Natural killer cell (primary cell): Measurements from ENCODE around the gene COX6A1. TPM values are rescaled to one million over a fixed set of nuclear protein-coding genes. Genes with fewer than 3 reads are reported as not detected.

Source experiments
- ATAC-seq, 3 donors: fragments of 150-1000 bp in 2 of 3; fragments of 200-7000 bp in 1 of 3; cut with Tn5 transposase; 1 replicate in 1 of 3; 2 replicates in 2 of 3; pipeline ENCODE4 v1.10.0; 2021; ENCODE audit warnings: mild to moderate bottlenecking in 2 of 3, moderate library complexity in 2 of 3
- DNase-seq, 2 donors: peaks; one replicate each; pipeline versions ENCODE4 v3.0.0 to v3.0.0-alpha.2; 2013 to 2021; ENCODE audit warnings: mixed read lengths in 1 of 2
- H3K27ac ChIP-seq: one replicate; pipeline ENCODE4 v1.5.1; 2013; ENCODE audit warnings: mild to moderate bottlenecking, low read length
- H3K27me3 ChIP-seq: one replicate; pipeline ENCODE4 v1.6.1; 2013; ENCODE audit warnings: low read length; ENCODE audit not compliant: control insufficient read depth, insufficient read depth
- H3K36me3 ChIP-seq: one replicate; pipeline ENCODE4 v1.6.1; 2013; ENCODE audit warnings: low read length; ENCODE audit not compliant: control insufficient read depth, insufficient read depth
- H3K4me1 ChIP-seq: one replicate; pipeline ENCODE4 v1.6.1; 2013; ENCODE audit warnings: low read length; ENCODE audit not compliant: control insufficient read depth, insufficient read depth
- H3K4me3 ChIP-seq: one replicate; pipeline ENCODE4 v1.5.1; 2013; ENCODE audit warnings: low read length
- H3K9me3 ChIP-seq: one replicate; pipeline ENCODE4 v1.6.1; 2013; ENCODE audit warnings: low read length; ENCODE audit not compliant: control insufficient read depth, insufficient read depth
- H3K27ac Mint-ChIP-seq, 2 donors: one replicate each; pipeline ENCODE4 v1.8.0; 2022; ENCODE audit warnings: mild to moderate bottlenecking in 2 of 2, mixed read lengths in 2 of 2, moderate library complexity in 1 of 2
- H3K27me3 Mint-ChIP-seq, 2 donors: one replicate each; pipeline ENCODE4 v1.8.0; 2022; ENCODE audit warnings: low read depth in 2 of 2, mixed read lengths in 2 of 2
- H3K36me3 Mint-ChIP-seq: one replicate; pipeline ENCODE4 v1.8.0; 2022; ENCODE audit warnings: mixed read lengths
- H3K4me1 Mint-ChIP-seq, 2 donors: one replicate each; pipeline ENCODE4 v1.8.0; 2022; ENCODE audit warnings: mixed read lengths in 2 of 2
- H3K4me3 Mint-ChIP-seq: one replicate; pipeline ENCODE4 v1.8.0; 2022; ENCODE audit warnings: mild to moderate bottlenecking, moderate library complexity, mixed read lengths
- H3K9me3 Mint-ChIP-seq, 2 donors: one replicate each; pipeline ENCODE4 v1.8.0; 2022; ENCODE audit warnings: mixed read lengths in 2 of 2
- CTCF ChIP-seq: fragments of 200-600 bp; IDR thresholded peaks from one replicate; pipeline ENCODE4 v1.8.0; 2022; ENCODE audit warnings: antibody characterized with exemption
- WGBS: methylation state at CpG from one replicate; pipeline ENCODE4 v1.1.7; 2013; ENCODE audit warnings: missing lambda C conversion rate; ENCODE audit not compliant: insufficient coverage; 5-methylcytosine and 5-hydroxymethylcytosine counted together
- intact Hi-C: fragments of 100-400 bp; cut with micrococcal nuclease; formaldehyde crosslinking; loops from one replicate; pipeline ENCODE4 v1.14.2; 2022
- total RNA-seq, 4 donors: library from RNA; stranded (reverse); fragments of 120-200 nt in 1 of 4; gene quantifications; one replicate each; pipeline versions ENCODE4 v1.2.3 to v1.2.4, GENCODE V29; 2013 to 2022

COX6A1 gene
- total RNA-seq, 3 donors from 2014 or later (not counting 1 experiment from before 2014, with no cell fraction given) = 152 to 189 (median 163) TPM

GRCh38 chr12:120394483-120395367, 43.2 kb upstream of the COX6A1 start:
- Mint-ChIP-seq H3K27me3 (peaks cover 21 to 27% of the 10 kb centered on the region in 2 donors), H3K4me1 (peaks cover 0 to 4% of the 10 kb centered on the region in 2 donors), H3K27ac (no peak overlapping the region), H3K36me3 (no peaks in the 10 kb centered on the region), H3K9me3 (no peaks in the 10 kb centered on the region), H3K4me3 (no peak overlapping the region)
- no peak for TF ChIP-seq CTCF
- H3K4me3 ChIP-seq = no peak overlapping the region
- H3K27me3 ChIP-seq = no peaks in the 10 kb centered on the region
- H3K27ac ChIP-seq = no peak overlapping the region
- DNase-seq (no peak), ATAC-seq (no peak)
- 28% methylated on average over 18 of the region's 18 CpGs for WGBS
- no peaks in the 10 kb centered on the region for H3K4me1 ChIP-seq
- no peaks in the 10 kb centered on the region for H3K9me3 ChIP-seq
- no peaks in the 10 kb centered on the region for H3K36me3 ChIP-seq
- intact Hi-C loops = no loop called here

GRCh38 chr12:120397824-120398540, 39.9 kb upstream of the COX6A1 start:
- no peaks in the 10 kb centered on the region for H3K36me3 Mint-ChIP-seq
- DNase-seq (no peak), ATAC-seq (no peak)
- Histone ChIP-seq H3K4me3 (no peak overlapping the region), H3K27me3 (peaks cover 4% of the 10 kb centered on the region), H3K36me3 (no peaks in the 10 kb centered on the region), H3K4me1 (no peaks in the 10 kb centered on the region), H3K27ac (no peak overlapping the region), H3K9me3 (no peaks in the 10 kb centered on the region)
- intact Hi-C loops = no loop called here
- H3K27ac Mint-ChIP-seq = no peak overlapping the region
- peaks cover 24 to 27% of the 10 kb centered on the region in 2 donors for H3K27me3 Mint-ChIP-seq
- peaks cover 0 to 4% of the 10 kb centered on the region in 2 donors for H3K4me1 Mint-ChIP-seq
- no peak for TF ChIP-seq CTCF
- no peaks in the 10 kb centered on the region for H3K9me3 Mint-ChIP-seq
- WGBS = 80% methylated on average over 33 of the region's 33 CpGs
- no peak overlapping the region for H3K4me3 Mint-ChIP-seq

- TF ChIP-seq CTCF = no peak
- WGBS = 75% methylated on average over 5 of the region's 5 CpGs
- intact Hi-C loops = no loop called here
- DNase-seq (no peak), ATAC-seq (no peak)
- Mint-ChIP-seq H3K27ac (no peak overlapping the region), H3K4me3 (no peak overlapping the region), H3K9me3 (no peaks in the 10 kb centered on the region), H3K27me3 (peaks cover 24 to 27% of the 10 kb centered on the region in 2 donors), H3K4me1 (peaks cover 3 to 6% of the 10 kb centered on the region in 2 donors), H3K36me3 (no peaks in the 10 kb centered on the region)
- Histone ChIP-seq H3K9me3 (no peaks in the 10 kb centered on the region), H3K4me3 (no peak overlapping the region), H3K4me1 (no peaks in the 10 kb centered on the region), H3K27me3 (peaks cover 4% of the 10 kb centered on the region), H3K27ac (no peak overlapping the region), H3K36me3 (no peaks in the 10 kb centered on the region)
Observed at GRCh38 chr12:120399531-120399930, 38.4 kb upstream of the COX6A1 start.
